ENCODE measurements around the gene NME3. TPM values are rescaled to one million over a fixed set of nuclear protein-coding genes. Genes with fewer than 3 reads are reported as not detected.

NME3 gene
- total RNA-seq, 4 donors from 2014 or later: 69.3 to 150 (median 126) TPM

DNA sequence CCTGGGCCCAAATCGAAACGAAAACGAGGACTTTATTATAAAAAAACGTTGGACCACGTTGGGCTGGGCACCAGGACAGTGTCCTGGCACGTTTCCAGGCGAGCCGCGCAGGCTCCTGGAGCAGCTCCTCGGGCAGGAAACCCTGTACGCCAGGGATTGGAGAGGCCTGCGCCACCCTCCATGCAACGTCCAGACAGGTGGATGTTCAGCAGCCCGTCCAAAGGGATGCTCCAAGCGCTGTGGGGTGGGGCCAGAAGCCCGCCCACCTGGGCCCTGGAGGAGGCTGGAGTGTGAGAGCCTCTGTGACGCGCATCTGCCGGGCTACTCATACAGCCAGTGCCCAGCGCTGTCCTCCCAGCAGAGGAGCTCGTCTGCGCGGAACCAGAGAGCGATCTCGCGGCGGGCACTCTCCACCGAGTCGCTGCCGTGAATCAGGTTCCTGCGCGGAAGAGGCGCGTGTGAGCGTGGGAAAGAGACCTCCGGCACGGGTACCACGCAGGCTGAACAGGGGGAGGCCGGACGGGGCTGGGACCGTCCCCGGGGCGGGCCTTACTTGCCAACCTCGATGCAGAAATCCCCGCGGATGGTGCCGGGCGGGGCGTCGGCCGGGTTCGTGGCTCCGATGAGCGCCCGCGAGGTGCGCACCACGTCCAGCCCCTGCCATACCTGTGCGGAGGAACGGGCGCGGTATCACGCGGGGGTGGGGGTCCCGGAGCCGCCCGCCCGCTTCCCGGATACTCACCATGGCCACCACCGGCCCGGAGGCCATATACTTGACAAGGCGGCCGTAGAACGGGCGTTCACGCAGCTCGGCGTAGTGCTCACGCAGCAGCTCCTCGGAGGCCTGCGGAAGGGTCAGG is 785 bp downstream of the NME3 start:
- Histone ChIP-seq H3K9me3 (no peaks in the 10 kb centered on the region), H3K4me3 (peak overlapping the region; percentile 79 to 99 (median 86)), H3K36me3 (peaks cover 0 to 48% (median 0%) of the 10 kb centered on the region in 3 donors), H3K27ac (peak overlapping the region; percentile 86 to 99 (median 91)), H3K27me3 (no peaks in the 10 kb centered on the region), H3K4me1 (peaks cover 0 to 34% (median 19%) of the 10 kb centered on the region in 4 donors)
- DNase-seq: peak; percentile 35 to 81 (median 73)
- TF ChIP-seq, protein P1, sequence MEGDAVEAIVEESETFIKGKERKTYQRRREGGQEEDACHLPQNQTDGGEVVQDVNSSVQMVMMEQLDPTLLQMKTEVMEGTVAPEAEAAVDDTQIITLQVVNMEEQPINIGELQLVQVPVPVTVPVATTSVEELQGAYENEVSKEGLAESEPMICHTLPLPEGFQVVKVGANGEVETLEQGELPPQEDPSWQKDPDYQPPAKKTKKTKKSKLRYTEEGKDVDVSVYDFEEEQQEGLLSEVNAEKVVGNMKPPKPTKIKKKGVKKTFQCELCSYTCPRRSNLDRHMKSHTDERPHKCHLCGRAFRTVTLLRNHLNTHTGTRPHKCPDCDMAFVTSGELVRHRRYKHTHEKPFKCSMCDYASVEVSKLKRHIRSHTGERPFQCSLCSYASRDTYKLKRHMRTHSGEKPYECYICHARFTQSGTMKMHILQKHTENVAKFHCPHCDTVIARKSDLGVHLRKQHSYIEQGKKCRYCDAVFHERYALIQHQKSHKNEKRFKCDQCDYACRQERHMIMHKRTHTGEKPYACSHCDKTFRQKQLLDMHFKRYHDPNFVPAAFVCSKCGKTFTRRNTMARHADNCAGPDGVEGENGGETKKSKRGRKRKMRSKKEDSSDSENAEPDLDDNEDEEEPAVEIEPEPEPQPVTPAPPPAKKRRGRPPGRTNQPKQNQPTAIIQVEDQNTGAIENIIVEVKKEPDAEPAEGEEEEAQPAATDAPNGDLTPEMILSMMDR (IDR thresholded peaks at IDR 0.05): no peak
- peak in 1 of 2 donors; percentile 27 for TF ChIP-seq POLR2A (IDR thresholded peaks at IDR 0.05)

DNA sequence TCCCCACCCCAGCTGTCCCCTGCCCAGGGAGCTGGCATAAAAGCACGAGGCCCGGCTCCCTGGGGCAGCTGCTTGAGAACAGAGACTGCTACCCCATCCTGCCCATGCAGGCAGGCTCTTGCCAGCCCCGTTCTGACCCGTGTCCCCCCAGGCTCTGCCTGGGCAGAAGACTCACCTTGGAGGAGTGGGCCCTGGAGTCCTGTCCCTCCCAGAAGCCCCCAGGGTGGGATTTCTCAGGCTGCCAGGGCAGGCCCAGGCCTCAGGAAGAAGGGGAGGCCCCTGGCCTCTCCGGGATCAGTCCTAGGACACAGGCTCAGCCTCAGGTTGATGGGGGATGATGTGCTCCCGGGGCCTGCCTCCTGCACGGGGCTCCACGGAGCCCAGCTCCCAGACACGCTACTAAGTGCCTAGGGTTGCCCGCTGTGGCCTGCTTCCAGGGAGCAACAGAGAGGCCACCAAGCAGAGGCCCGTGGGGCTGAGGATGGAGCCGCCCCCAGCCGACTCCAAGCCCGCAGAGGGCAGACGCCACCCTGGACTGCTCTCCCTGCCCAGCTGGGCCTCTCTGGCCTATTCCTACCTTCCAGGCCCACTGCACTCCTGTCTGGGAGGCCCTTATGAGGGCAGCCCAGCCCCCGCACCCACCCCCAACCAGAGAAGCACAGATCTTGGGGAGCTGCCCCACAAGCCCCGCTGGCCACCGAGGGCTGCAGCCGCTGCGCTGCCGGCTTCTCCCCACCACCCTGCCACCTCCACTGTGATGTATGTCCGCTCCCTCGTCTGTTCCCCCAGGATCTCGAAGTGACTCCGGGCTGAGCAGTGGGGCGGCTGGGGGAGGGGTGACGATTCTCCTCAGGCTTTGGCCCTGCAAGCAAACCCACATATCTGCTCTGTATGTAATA is 1.7 kb downstream of the NME3 start:
- TF ChIP-seq POLR2A (IDR thresholded peaks at IDR 0.05): no peak
- TF ChIP-seq, protein P1 (IDR thresholded peaks at IDR 0.05): no peak
- no peaks in the 10 kb centered on the region for H3K9me3 ChIP-seq
- no peak for DNase-seq
- H3K36me3 ChIP-seq: peaks cover 0 to 49% (median 0%) of the 10 kb centered on the region in 3 donors
- peaks cover 0 to 34% (median 16%) of the 10 kb centered on the region in 4 donors for H3K4me1 ChIP-seq
- no peaks in the 10 kb centered on the region for H3K27me3 ChIP-seq
- peak overlapping the region in 2 of 4 donors; percentile 79 to 83 for H3K4me3 ChIP-seq
- peak overlapping the region; percentile 23 to 99 (median 91) for H3K27ac ChIP-seq

DNA sequence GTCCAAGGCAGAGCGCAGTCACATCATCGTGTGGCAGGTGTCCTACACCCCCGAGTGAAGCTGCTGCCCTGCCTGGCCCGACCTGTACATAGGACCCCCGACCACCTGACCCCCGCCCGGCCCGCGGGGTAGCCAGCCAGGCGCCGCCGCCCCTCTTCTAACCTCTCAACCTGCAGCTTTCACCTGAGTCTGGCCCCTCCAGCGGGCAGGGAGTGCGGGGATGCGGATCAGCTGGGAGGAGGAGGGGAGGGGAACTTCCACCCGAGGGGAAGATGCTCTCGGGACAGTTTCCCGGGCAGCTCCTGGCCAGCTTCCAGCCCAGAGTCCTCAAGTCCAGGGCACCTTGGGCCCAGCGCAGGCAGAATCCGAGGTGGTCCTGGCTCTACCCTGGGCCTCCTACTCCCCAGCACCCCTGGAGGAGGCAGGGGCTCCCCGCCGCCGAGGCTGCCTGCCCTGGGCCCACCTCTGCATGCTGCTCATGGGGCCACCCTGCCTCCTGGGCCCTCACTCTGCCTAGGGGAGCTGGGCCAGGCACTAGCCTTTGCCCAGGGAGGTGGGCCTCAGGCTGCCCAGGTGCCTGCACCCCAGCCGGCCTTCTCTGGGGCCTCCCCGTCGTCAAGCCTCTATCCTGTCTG is 2.5 kb downstream of the NME3 start:
- no peak overlapping the region for H3K4me3 ChIP-seq
- peaks cover 0 to 26% (median 13%) of the 10 kb centered on the region in 4 donors for H3K4me1 ChIP-seq
- no peaks in the 10 kb centered on the region for H3K27me3 ChIP-seq
- no peaks in the 10 kb centered on the region for H3K9me3 ChIP-seq
- TF ChIP-seq POLR2A (IDR thresholded peaks at IDR 0.05): no peak
- TF ChIP-seq, protein P1 (IDR thresholded peaks at IDR 0.05): no peak
- peaks cover 0 to 57% (median 0%) of the 10 kb centered on the region in 3 donors for H3K36me3 ChIP-seq
- peak overlapping the region in 1 of 4 donors; percentile 5 for H3K27ac ChIP-seq
- DNase-seq: no peak

DNA sequence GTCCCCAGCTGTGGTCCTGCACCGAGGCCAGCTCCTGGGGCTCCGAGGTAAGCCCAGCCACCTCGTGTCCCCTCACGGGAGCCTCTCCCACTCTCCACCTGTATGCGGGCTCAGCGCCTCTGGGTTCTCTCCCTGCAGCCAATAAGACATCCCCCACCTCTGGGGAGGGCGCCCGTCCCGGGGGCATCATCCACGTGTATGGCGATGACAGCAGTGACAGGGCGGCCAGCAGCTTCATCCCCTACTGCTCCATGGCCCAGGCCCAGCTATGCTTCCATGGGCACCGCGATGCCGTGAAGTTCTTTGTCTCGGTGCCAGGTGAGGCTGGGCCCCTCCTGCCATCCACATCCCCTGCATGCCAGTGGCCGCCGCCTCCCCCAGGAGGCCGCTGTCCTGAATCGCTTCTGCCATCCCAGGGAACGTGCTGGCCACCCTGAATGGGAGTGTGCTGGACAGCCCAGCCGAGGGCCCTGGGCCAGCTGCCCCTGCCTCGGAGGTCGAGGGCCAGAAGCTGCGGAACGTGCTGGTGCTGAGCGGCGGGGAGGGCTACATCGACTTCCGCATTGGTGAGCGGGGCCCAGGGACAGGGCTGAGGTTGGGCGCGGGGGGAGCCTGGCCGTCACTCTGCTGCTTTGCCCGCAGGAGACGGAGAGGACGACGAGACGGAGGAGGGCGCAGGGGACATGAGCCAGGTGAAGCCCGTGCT is 3.1 kb downstream of the NME3 start:
- Histone ChIP-seq H3K27me3 (no peaks in the 10 kb centered on the region), H3K9me3 (no peaks in the 10 kb centered on the region), H3K27ac (no peak overlapping the region), H3K4me3 (no peak overlapping the region), H3K4me1 (peaks cover 0 to 23% (median 11%) of the 10 kb centered on the region in 4 donors), H3K36me3 (peaks cover 0 to 63% (median 0%) of the 10 kb centered on the region in 3 donors)
- DNase-seq: no peak
- TF ChIP-seq, protein P1 (IDR thresholded peaks at IDR 0.05): no peak
- no peak for TF ChIP-seq POLR2A (IDR thresholded peaks at IDR 0.05)

All from Peyer's patch (tissue), 4 donors.